Dedifferentiated amniotic fluid mesenchymal stem cell (primary cell): ENCODE results near the gene ASPSCR1.

Experiments used
- DNase-seq: peaks from one replicate; pipeline ENCODE4 v3.0.0-alpha.2; 2016; ENCODE audit errors: extremely low spot score

ASPSCR1 gene

GRCh38 chr17:82055023-82055964 is 77.9 kb downstream of the ASPSCR1 start:
- DNase-seq, result no peak

GRCh38 chr17:82055965-82056728 is 78.7 kb downstream of the ASPSCR1 start:
- no peak for DNase-seq

GRCh38 chr17:82056729-82057621 is 79.5 kb downstream of the ASPSCR1 start:
- no peak for DNase-seq

GRCh38 chr17:82058230-82058854 is 80.9 kb downstream of the ASPSCR1 start:
- DNase-seq, result no peak

GRCh38 chr17:82058855-82059249 is 81.4 kb downstream of the ASPSCR1 start:
- DNase-seq, result no peak

GRCh38 chr17:82059272-82060000 is 82.0 kb downstream of the ASPSCR1 start:
- DNase-seq, result no peak

GRCh38 chr17:82060001-82060380 is 82.6 kb downstream of the ASPSCR1 start:
- DNase-seq, result no peak

GRCh38 chr17:82060614-82061013 is 83.2 kb downstream of the ASPSCR1 start:
- no peak for DNase-seq

GRCh38 chr17:82061047-82061925 is 83.9 kb downstream of the ASPSCR1 start:
- no peak for DNase-seq

GRCh38 chr17:82062076-82062983 is 84.9 kb downstream of the ASPSCR1 start:
- DNase-seq, result no peak

- no peak for DNase-seq
These were observed 85.5 kb downstream of the ASPSCR1 start for GRCh38 chr17:82062984-82063368.

GRCh38 chr17:82063424-82064415 is 86.3 kb downstream of the ASPSCR1 start:
- DNase-seq, result no peak

- no peak for DNase-seq
These were observed 87.2 kb downstream of the ASPSCR1 start for GRCh38 chr17:82064433-82065192.

GRCh38 chr17:82065193-82065637 is 87.8 kb downstream of the ASPSCR1 start:
- no peak for DNase-seq

GRCh38 chr17:82065638-82066303 is 88.3 kb downstream of the ASPSCR1 start, which contains the start of gene DUS1L:
Gene DUS1L (minus strand): TSS chr17:82065804. CDS start chr17:82065059, 745 bp downstream.
- DNase-seq, result no peak
